Measurements from ENCODE around the gene CCRL2.
A peak's percentile ranks its signal among the peaks of the same experiment; 100 is the strongest.

The CCRL2 gene, protein sequence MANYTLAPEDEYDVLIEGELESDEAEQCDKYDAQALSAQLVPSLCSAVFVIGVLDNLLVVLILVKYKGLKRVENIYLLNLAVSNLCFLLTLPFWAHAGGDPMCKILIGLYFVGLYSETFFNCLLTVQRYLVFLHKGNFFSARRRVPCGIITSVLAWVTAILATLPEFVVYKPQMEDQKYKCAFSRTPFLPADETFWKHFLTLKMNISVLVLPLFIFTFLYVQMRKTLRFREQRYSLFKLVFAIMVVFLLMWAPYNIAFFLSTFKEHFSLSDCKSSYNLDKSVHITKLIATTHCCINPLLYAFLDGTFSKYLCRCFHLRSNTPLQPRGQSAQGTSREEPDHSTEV

GRCh38 chr3:46406788-46407611 is at the start of gene CCRL2, which contains the start of gene CCR5AS:
TSS of gene CCRL2 (plus strand) at chr3:46407259. CDS start at chr3:46408080, 821 bp downstream.
TSS of gene CCR5AS (minus strand) at chr3:46407066.
- peak; percentile 65 for DNase-seq

GRCh38 chr3:46358466-46358865 is 48.6 kb upstream of the CCRL2 start:
- no peak for DNase-seq

DNA sequence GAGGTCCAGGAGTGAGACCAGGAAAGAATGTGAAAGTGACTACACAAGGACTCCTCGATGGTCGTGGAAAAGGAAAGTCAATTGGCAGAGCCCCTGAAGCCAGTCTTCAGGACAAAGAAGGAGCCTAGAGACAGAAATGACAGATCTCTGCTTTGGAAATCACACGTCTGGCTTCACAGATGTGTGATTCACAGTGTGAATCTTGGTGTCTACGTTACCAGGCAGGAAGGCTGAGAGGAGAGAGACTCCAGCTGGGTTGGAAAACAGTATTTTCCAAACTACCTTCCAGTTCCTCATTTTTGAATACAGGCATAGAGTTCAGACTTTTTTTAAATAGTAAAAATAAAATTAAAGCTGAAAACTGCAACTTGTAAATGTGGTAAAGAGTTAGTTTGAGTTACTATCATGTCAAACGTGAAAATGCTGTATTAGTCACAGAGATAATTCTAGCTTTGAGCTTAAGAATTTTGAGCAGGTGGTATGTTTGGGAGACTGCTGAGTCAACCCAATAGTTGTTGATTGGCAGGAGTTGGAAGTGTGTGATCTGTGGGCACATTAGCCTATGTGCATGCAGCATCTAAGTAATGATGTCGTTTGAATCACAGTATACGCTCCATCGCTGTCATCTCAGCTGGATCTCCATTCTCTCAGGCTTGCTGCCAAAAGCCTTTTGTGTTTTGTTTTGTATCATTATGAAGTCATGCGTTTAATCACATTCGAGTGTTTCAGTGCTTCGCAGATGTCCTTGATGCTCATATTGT is 47.1 kb upstream of the CCRL2 start:
- no peak for DNase-seq

GRCh38 chr3:46360907-46361306 is 46.2 kb upstream of the CCRL2 start:
- DNase-seq = no peak

DNA sequence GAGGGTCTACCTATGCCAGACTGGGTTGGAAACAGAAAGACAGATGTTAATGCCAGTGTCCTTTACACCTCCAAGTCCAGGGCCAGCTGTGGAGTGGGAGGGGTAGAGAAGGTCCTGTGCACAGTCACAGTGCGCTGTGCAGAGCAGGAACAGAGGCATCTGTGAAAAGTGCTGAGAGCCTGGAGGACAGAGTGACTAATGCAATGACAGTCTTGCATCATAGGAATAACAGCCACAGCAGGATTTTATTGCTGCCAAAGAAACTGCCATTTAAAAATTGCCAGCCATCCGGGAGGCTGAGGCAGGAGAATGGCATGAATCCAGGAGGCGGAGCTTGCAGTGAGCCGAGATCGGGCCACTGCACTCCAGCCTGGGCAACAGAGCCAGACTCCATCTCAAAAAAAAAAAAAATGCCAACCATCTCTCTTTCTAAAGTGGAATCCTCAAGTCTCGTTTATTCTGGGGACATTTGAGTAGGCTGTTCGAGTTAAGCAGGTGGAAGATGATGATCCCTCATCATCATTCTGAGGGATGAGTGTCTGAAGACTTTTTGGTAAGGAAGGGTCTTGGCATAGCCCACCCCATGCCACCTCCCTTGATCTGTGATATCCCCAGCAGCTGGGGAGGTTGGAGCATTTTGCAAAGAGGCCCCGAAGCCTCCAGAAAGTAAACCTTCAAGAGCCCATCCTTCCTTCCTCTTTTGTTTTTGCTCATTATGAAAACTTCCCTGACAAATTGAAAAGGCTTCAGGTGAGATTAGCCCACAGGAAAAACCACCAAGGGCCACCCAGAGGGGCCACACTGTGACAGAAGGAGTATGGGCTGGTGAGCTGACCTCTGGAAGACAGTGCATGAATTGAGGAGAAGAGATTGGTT is 45.4 kb upstream of the CCRL2 start:
- no peak for DNase-seq

- DNase-seq = no peak
Observed at GRCh38 chr3:46365041-46365440, 42.0 kb upstream of the CCRL2 start.

- DNase-seq = no peak
Observed at GRCh38 chr3:46365737-46366524, 41.1 kb upstream of the CCRL2 start.

GRCh38 chr3:46367811-46368210 is 39.2 kb upstream of the CCRL2 start:
- DNase-seq = no peak

GRCh38 chr3:46368569-46368968 is 38.5 kb upstream of the CCRL2 start:
- peak; percentile 82 for DNase-seq

- no peak for DNase-seq
Observed at GRCh38 chr3:46369151-46369550, 37.9 kb upstream of the CCRL2 start.

DNA sequence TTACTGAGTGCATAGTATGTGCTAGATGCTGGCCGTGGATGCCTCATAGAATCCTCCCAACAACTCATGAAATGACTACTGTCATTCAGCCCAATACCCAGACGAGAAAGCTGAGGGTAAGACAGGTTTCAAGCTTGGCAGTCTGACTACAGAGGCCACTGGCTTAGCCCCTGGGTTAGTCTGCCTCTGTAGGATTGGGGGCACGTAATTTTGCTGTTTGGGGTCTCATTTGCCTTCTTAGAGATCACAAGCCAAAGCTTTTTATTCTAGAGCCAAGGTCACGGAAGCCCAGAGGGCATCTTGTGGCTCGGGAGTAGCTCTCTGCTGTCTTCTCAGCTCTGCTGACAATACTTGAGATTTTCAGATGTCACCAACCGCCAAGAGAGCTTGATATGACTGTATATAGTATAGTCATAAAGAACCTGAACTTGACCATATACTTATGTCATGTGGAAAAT is 37.4 kb upstream of the CCRL2 start:
- DNase-seq = no peak

DNA sequence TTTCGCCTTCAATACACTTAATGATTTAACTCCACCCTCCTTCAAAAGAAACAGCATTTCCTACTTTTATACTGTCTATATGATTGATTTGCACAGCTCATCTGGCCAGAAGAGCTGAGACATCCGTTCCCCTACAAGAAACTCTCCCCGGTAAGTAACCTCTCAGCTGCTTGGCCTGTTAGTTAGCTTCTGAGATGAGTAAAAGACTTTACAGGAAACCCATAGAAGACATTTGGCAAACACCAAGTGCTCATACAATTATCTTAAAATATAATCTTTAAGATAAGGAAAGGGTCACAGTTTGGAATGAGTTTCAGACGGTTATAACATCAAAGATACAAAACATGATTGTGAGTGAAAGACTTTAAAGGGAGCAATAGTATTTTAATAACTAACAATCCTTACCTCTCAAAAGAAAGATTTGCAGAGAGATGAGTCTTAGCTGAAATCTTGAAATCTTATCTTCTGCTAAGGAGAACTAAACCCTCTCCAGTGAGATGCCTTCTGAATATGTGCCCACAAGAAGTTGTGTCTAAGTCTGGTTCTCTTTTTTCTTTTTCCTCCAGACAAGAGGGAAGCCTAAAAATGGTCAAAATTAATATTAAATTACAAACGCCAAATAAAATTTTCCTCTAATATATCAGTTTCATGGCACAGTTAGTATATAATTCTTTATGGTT is 36.1 kb upstream of the CCRL2 start, which contains the start of gene CCR5:
Gene CCR5, plus strand, starts transcription at position 108 of the 680 bp plus-strand sequence. CDS start 1,957 bp downstream, outside the sequence.
- DNase-seq = peak; percentile 63

GRCh38 chr3:46371519-46372340 is 35.3 kb upstream of the CCRL2 start:
- no peak for DNase-seq

- peak; percentile 59 for DNase-seq
Observed at GRCh38 chr3:46372492-46373359, 34.3 kb upstream of the CCRL2 start.

DNA sequence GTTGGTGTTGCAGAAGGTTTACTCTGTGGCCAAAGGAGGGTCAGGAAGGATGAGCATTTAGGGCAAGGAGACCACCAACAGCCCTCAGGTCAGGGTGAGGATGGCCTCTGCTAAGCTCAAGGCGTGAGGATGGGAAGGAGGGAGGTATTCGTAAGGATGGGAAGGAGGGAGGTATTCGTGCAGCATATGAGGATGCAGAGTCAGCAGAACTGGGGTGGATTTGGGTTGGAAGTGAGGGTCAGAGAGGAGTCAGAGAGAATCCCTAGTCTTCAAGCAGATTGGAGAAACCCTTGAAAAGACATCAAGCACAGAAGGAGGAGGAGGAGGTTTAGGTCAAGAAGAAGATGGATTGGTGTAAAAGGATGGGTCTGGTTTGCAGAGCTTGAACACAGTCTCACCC is 32.3 kb upstream of the CCRL2 start:
- no peak for DNase-seq

DNA sequence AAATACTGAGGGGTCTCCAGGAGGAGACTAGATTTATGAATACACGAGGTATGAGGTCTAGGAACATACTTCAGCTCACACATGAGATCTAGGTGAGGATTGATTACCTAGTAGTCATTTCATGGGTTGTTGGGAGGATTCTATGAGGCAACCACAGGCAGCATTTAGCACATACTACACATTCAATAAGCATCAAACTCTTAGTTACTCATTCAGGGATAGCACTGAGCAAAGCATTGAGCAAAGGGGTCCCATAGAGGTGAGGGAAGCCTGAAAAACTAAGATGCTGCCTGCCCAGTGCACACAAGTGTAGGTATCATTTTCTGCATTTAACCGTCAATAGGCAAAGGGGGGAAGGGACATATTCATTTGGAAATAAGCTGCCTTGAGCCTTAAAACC is 31.8 kb upstream of the CCRL2 start:
- DNase-seq = no peak

DNA sequence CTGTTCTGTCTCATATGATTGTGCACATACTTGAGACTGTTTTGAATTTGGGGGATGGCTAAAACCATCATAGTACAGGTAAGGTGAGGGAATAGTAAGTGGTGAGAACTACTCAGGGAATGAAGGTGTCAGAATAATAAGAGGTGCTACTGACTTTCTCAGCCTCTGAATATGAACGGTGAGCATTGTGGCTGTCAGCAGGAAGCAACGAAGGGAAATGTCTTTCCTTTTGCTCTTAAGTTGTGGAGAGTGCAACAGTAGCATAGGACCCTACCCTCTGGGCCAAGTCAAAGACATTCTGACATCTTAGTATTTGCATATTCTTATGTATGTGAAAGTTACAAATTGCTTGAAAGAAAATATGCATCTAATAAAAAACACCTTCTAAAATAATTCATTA is 31.2 kb upstream of the CCRL2 start:
- no peak for DNase-seq

DNA sequence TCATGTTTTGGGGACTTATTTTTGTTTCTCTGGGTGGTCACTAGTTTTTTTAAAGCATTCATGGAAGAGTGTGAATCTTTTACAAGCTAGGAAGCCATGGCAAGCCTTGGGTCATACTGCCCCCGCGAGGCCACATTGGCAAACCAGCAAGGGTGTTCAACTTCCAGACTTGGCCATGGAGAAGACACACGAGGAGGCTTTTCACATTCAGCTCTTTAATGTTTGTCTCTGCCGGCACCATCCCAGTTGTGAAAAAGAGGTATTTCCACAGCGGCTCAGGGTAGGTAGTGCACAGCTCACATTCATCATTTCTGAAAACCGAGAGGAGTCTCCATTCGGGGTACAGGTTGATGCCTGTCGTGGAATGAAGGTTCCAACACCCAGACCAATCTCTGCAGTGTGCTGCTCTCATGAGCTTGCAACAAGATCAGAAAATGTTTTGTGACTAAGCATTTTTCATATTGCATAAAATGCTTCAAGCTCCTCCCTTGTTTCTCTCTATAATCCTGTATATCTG is 28.6 kb upstream of the CCRL2 start:
- peak; percentile 72 for DNase-seq

Data from CD4-positive, alpha-beta T cell treated with Interleukin-17A for 1 hour (primary cell).